Measurements from ENCODE around the gene OR1C1.

- TF ChIP-seq CTCF (IDR thresholded peaks at IDR 0.05) (no peak), POLR2A (IDR thresholded peaks at IDR 0.05; ENCODE audit: low read length) (no peak), EP300 (IDR thresholded peaks at IDR 0.05) (no peak), RAD21 (conservative IDR thresholded peaks at IDR 0.05 in 1 of 2, IDR thresholded peaks at IDR 0.05 in 1 of 2) (no peak), RNF2 (IDR thresholded peaks at IDR 0.05; ENCODE audit: borderline replicate concordance, low read depth) (no peak), JUN (IDR thresholded peaks at IDR 0.05) (no peak)
- TF ChIP-seq, protein P1, sequence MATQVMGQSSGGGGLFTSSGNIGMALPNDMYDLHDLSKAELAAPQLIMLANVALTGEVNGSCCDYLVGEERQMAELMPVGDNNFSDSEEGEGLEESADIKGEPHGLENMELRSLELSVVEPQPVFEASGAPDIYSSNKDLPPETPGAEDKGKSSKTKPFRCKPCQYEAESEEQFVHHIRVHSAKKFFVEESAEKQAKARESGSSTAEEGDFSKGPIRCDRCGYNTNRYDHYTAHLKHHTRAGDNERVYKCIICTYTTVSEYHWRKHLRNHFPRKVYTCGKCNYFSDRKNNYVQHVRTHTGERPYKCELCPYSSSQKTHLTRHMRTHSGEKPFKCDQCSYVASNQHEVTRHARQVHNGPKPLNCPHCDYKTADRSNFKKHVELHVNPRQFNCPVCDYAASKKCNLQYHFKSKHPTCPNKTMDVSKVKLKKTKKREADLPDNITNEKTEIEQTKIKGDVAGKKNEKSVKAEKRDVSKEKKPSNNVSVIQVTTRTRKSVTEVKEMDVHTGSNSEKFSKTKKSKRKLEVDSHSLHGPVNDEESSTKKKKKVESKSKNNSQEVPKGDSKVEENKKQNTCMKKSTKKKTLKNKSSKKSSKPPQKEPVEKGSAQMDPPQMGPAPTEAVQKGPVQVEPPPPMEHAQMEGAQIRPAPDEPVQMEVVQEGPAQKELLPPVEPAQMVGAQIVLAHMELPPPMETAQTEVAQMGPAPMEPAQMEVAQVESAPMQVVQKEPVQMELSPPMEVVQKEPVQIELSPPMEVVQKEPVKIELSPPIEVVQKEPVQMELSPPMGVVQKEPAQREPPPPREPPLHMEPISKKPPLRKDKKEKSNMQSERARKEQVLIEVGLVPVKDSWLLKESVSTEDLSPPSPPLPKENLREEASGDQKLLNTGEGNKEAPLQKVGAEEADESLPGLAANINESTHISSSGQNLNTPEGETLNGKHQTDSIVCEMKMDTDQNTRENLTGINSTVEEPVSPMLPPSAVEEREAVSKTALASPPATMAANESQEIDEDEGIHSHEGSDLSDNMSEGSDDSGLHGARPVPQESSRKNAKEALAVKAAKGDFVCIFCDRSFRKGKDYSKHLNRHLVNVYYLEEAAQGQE (IDR thresholded peaks at IDR 0.05), result no peak
- TF ChIP-seq, protein P2, sequence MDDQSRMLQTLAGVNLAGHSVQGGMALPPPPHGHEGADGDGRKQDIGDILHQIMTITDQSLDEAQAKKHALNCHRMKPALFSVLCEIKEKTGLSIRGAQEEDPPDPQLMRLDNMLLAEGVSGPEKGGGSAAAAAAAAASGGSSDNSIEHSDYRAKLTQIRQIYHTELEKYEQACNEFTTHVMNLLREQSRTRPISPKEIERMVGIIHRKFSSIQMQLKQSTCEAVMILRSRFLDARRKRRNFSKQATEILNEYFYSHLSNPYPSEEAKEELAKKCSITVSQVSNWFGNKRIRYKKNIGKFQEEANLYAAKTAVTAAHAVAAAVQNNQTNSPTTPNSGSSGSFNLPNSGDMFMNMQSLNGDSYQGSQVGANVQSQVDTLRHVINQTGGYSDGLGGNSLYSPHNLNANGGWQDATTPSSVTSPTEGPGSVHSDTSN (IDR thresholded peaks at IDR 0.05), result no peak
Measured at GRCh38 chr1:247716546-247716945, 43.8 kb downstream of the OR1C1 start, which contains the start of gene OR6F1.
